D721Med (cell line): ENCODE data around the gene TAF1D.
"Not testable (repeated sequence)": the region's sequence is repeated elsewhere in the genome, so short reads cannot be mapped to it uniquely, and the experiment has no call there.

Source experiments
- DNase-seq: peaks from one replicate; pipeline ENCODE4 v3.0.0; 2011; ENCODE audit warnings: low spot score; ENCODE audit not compliant: insufficient read length
- FAIRE-seq: peaks from 2 replicates; lab custom pipeline; 2011; peaks lifted over from hg19 to GRCh38; lab: Jason Lieb, UNC
- CTCF ChIP-seq: IDR thresholded peaks from 2 replicates; pipeline ENCODE4 v1.5.1; 2012; ENCODE audit warnings: mild to moderate bottlenecking, control low read depth; ENCODE audit not compliant: insufficient read depth; ENCODE audit errors: missing control alignments

The TAF1D gene

GRCh38 chr11:93747122-93747521 lies 5.8 kb upstream of the TAF1D start:
- no peak for TF ChIP-seq CTCF
- no peak for DNase-seq
- no peak for FAIRE-seq

- DNase-seq: no peak
- TF ChIP-seq CTCF: no peak
- FAIRE-seq: no peak
Observed at GRCh38 chr11:93746101-93746500, 4.8 kb upstream of the TAF1D start.

GRCh38 chr11:93745005-93745755 lies 3.9 kb upstream of the TAF1D start:
- DNase-seq, FAIRE-seq: not testable (repeated sequence)

- TF ChIP-seq CTCF: no peak
- FAIRE-seq: no peak
Observed at GRCh38 chr11:93744669-93745004, 3.3 kb upstream of the TAF1D start.

GRCh38 chr11:93743291-93743690 lies 2.0 kb upstream of the TAF1D start:
- TF ChIP-seq CTCF: no peak
- FAIRE-seq (no peak), DNase-seq (no peak)

More at GRCh38 chr11:93744669-93745004, 3.3 kb upstream of the TAF1D start:
- DNase-seq: no peak

- peak; percentile 20 for DNase-seq
- TF ChIP-seq CTCF: no peak
- no peak for FAIRE-seq
Observed at GRCh38 chr11:93741882-93742226, 559 bp upstream of the TAF1D start.

GRCh38 chr11:93740730-93741093 lies 583 bp downstream of the TAF1D start:
- FAIRE-seq (no peak), DNase-seq (peak; percentile 16)
- peak; percentile 10 for TF ChIP-seq CTCF
